Stomach (tissue), 9 donors: ENCODE data around the gene DENND4B. TPM values are rescaled to one million over a fixed set of nuclear protein-coding genes. Genes with fewer than 3 reads are reported as not detected.
A peak's percentile ranks its signal among the peaks of the same experiment; 100 is the strongest.

Experiments used
- DNase-seq, 2 donors: peaks; one replicate each; pipeline versions ENCODE4 v3.0.0 to v3.0.0-alpha.2; 2013 to 2019
- H3K27ac ChIP-seq, 5 donors: fragments of 200-600 bp in 4 of 5; sonication (generic) in 4 of 5; one replicate each; pipeline ENCODE4 v1.5.1; 2013 to 2019; ENCODE audit warnings: mild to moderate bottlenecking in 1 of 5, moderate library complexity in 1 of 5
- H3K27me3 ChIP-seq, 3 donors: fragments of 200-600 bp; sonication (generic); one replicate each; pipeline ENCODE4 v1.5.1; 2017 to 2019; ENCODE audit warnings: mixed run types in 1 of 3
- H3K36me3 ChIP-seq, 4 donors: fragments of 200-600 bp; sonication (generic); 1 replicate in 3 of 4; 2 replicates in 1 of 4; pipeline ENCODE4 v1.5.1; 2016 to 2019
- H3K4me1 ChIP-seq, 4 donors: fragments of 200-600 bp; sonication (generic); one replicate each; pipeline ENCODE4 v1.5.1; 2016 to 2019
- H3K4me3 ChIP-seq, 4 donors: fragments of 200-600 bp; sonication (generic) in 3 of 4; one replicate each; pipeline ENCODE4 v1.5.1; 2016 to 2019; ENCODE audit warnings: mild to moderate bottlenecking in 1 of 4
- H3K9me3 ChIP-seq, 4 donors: fragments of 200-600 bp; sonication (generic); one replicate each; pipeline ENCODE4 v1.5.1; 2016 to 2019
- EP300 ChIP-seq: sonication (generic); formaldehyde crosslinking; IDR thresholded peaks from one replicate; pipeline ENCODE4 v1.6.1; 2017; ENCODE audit warnings: antibody characterized with exemption
- POLR2A ChIP-seq, 4 donors: fragments of 450-650 bp; IDR thresholded peaks; one replicate each; pipeline ENCODE4 v1.6.1; 2016; ENCODE audit warnings: antibody characterized with exemption in 4 of 4, control low read depth in 2 of 4, mild to moderate bottlenecking in 1 of 4, moderate library complexity in 1 of 4
- POLR2AphosphoS5 ChIP-seq, 3 donors: sonication (generic); formaldehyde crosslinking; IDR thresholded peaks; one replicate each; pipeline ENCODE4 v1.6.1; 2016; ENCODE audit warnings: antibody characterized with exemption in 3 of 3
- WGBS, 5 donors: extraction: QIAGEN DNeasy Blood & Tissue Kit in 3 of 5; methylation state at CpG; one replicate each; pipeline versions ENCODE4 v1.1.5 to v1.1.7; 2013 to 2018; 5-methylcytosine and 5-hydroxymethylcytosine counted together
- intact Hi-C: fragments of 100-400 bp; cut with DNase I; formaldehyde crosslinking; loops from one replicate; pipeline ENCODE4 v1.15.1; 2023; ENCODE audit warnings: low total_unique reads
- polyA plus RNA-seq, 3 donors: library from polyadenylated mRNA; stranded (reverse); fragments of 200-250 nt; gene quantifications; one replicate each; pipeline ENCODE4 v1.2.3, GENCODE V29; 2013
- total RNA-seq, 5 donors: library from RNA; depleted of rRNA; stranded (reverse); fragments of >200 nt; gene quantifications; one replicate each; pipeline versions ENCODE4 v1.1.0 to v1.2.3, GENCODE V29; 2014 to 2016
- TF ChIP-seq, protein P1 (sequence below), 7 experiments: fragments of 450-650 bp in 4 of 7; fragments of 200-600 bp in 3 of 7; sonication (generic) in 3 of 7; IDR thresholded peaks; one replicate each; pipeline ENCODE4 v1.5.1; 2016 to 2019; ENCODE audit warnings: antibody characterized with exemption in 7 of 7, control low read depth in 2 of 7, mild to moderate bottlenecking in 1 of 7
- donor health status: healthy with polysubstance abuse.
- donor health status: Bipolar disorder and iron deficiency.
- donor health status: healthy.

The DENND4B gene
- total and polyA plus RNA-seq, 8 donors: 11.8 to 73.0 (median 25.9) TPM

GRCh38 chr1:153962088-153963029 lies 15.8 kb upstream of the DENND4B start:
- no peaks in the 10 kb centered on the region for H3K9me3 ChIP-seq
- TF ChIP-seq EP300: no peak
- TF ChIP-seq, protein P1, sequence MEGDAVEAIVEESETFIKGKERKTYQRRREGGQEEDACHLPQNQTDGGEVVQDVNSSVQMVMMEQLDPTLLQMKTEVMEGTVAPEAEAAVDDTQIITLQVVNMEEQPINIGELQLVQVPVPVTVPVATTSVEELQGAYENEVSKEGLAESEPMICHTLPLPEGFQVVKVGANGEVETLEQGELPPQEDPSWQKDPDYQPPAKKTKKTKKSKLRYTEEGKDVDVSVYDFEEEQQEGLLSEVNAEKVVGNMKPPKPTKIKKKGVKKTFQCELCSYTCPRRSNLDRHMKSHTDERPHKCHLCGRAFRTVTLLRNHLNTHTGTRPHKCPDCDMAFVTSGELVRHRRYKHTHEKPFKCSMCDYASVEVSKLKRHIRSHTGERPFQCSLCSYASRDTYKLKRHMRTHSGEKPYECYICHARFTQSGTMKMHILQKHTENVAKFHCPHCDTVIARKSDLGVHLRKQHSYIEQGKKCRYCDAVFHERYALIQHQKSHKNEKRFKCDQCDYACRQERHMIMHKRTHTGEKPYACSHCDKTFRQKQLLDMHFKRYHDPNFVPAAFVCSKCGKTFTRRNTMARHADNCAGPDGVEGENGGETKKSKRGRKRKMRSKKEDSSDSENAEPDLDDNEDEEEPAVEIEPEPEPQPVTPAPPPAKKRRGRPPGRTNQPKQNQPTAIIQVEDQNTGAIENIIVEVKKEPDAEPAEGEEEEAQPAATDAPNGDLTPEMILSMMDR (IDR thresholded peaks at IDR 0.05): no peak
- TF ChIP-seq POLR2A (IDR thresholded peaks at IDR 0.05): no peak
- peak in 2 of 3 donors; percentile 36 for TF ChIP-seq POLR2AphosphoS5 (IDR thresholded peaks at IDR 0.05)
- no peaks in the 10 kb centered on the region for H3K27me3 ChIP-seq
- H3K27ac ChIP-seq: peak overlapping the region; percentile 94 to 98 (median 97)
- intact Hi-C loops: no loop called here
- peaks cover 13 to 26% (median 18%) of the 10 kb centered on the region in 4 donors for H3K36me3 ChIP-seq
- H3K4me1 ChIP-seq: peaks cover 46 to 79% (median 69%) of the 10 kb centered on the region in 4 donors
- H3K4me3 ChIP-seq: peak overlapping the region; percentile 61 to 84 (median 72)
- 24 to 44% (median 31%) methylated on average over 15 to 16 of the region's 16 CpGs for WGBS, 5 donors
- peak; percentile 59 to 63 for DNase-seq

DNA sequence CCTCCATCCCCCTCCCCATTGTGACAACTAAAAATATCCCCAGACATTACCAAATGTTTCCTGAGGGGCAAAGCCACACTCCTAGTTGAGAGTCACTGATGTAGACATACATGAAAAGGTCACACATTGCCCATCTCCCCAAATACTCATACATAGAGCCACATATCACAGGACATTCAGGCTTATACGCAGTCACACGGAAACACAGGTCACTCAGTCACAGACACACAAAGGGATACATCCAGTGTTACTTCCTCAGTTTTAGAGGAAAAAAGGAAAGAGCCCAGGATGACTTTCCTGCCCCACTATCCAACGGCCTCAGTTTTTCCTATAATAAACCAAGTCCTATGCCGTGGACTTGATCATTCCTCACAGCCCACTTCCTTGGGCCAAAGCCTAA lies 14.9 kb upstream of the DENND4B start:
- intact Hi-C loops: no loop called here
- TF ChIP-seq POLR2A (IDR thresholded peaks at IDR 0.05) (no peak), POLR2AphosphoS5 (IDR thresholded peaks at IDR 0.05) (no peak), EP300 (no peak)
- TF ChIP-seq, protein P1 (IDR thresholded peaks at IDR 0.05): no peak
- H3K4me1 ChIP-seq: peaks cover 52 to 81% (median 74%) of the 10 kb centered on the region in 4 donors
- no peaks in the 10 kb centered on the region for H3K9me3 ChIP-seq
- 71 to 84% (median 80%) methylated on average over 4 of the region's 4 CpGs for WGBS, 5 donors
- peak overlapping the region; percentile 25 to 98 (median 97) for H3K27ac ChIP-seq
- peaks cover 13 to 26% (median 18%) of the 10 kb centered on the region in 4 donors for H3K36me3 ChIP-seq
- H3K27me3 ChIP-seq: no peaks in the 10 kb centered on the region
- DNase-seq: no peak
- peak overlapping the region in 2 of 4 donors; percentile 61 to 64 for H3K4me3 ChIP-seq

DNA sequence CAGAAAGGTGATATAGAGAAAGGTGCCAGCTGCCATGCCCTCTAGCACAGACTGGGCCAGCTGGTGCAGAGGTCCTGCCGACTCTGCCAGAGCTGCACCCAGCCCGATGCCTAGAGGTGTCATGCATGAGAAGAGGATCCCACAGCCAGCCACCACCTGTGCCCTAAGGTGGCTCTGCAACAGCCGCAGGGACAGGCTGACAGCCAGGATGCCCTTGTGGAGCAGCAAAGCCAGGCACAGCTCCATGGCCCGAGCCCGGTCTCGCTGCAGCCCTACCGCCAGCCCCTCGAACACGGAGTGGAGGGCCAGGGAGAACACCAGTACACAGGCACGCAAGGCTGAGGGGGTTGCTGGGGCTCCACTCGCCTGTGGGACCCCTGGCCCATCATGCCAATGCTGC lies 13.7 kb upstream of the DENND4B start:
- peaks cover 13 to 26% (median 18%) of the 10 kb centered on the region in 4 donors for H3K36me3 ChIP-seq
- no peak for DNase-seq
- peaks cover 55 to 81% (median 76%) of the 10 kb centered on the region in 4 donors for H3K4me1 ChIP-seq
- peak overlapping the region in 4 of 5 donors; percentile 13 to 98 (median 97) for H3K27ac ChIP-seq
- peak overlapping the region in 1 of 4 donors; percentile 11 for H3K4me3 ChIP-seq
- H3K9me3 ChIP-seq: no peaks in the 10 kb centered on the region
- 69 to 93% (median 91%) methylated on average over 2 to 11 of the region's 11 CpGs for WGBS, 5 donors
- intact Hi-C loops: no loop called here
- H3K27me3 ChIP-seq: no peaks in the 10 kb centered on the region
- TF ChIP-seq, protein P1 (IDR thresholded peaks at IDR 0.05): no peak
- TF ChIP-seq POLR2A (IDR thresholded peaks at IDR 0.05): no peak
- no peak for TF ChIP-seq POLR2AphosphoS5 (IDR thresholded peaks at IDR 0.05)
- no peak for TF ChIP-seq EP300

DNA sequence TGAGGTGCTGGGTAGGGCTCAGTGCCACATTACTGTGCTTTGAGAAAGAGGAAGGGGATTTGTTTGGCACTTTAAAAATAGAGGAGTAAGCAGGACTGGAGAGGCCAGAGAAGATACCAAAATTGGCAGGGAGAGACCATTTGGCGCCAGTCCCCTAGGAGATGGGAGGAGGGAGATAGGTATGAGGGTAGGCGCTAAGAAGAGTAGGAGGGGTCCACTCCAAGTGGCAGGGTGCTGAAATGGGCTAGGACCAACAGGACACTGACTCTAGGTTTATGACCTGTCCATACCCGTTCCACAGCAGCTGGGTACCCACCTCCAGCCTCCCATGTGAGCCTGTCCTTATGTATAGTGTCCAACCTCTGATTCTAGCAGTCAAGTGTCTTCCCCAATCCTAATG lies 12.9 kb upstream of the DENND4B start:
- peak overlapping the region in 1 of 4 donors; percentile 97 for H3K4me3 ChIP-seq

More for the DNA sequence above, 12.9 kb upstream of the DENND4B start:
- intact Hi-C loops: no loop called here
- Histone ChIP-seq H3K27me3 (no peaks in the 10 kb centered on the region), H3K36me3 (peaks cover 13 to 32% (median 23%) of the 10 kb centered on the region in 4 donors), H3K9me3 (no peaks in the 10 kb centered on the region), H3K27ac (peak overlapping the region; percentile 16 to 98 (median 97)), H3K4me1 (peaks cover 54 to 81% (median 77%) of the 10 kb centered on the region in 4 donors)
- WGBS, 5 donors: 46 to 82% (median 57%) methylated on average over 3 of the region's 3 CpGs
- TF ChIP-seq, protein P1 (IDR thresholded peaks at IDR 0.05): no peak
- TF ChIP-seq POLR2A (IDR thresholded peaks at IDR 0.05) (no peak), EP300 (no peak), POLR2AphosphoS5 (IDR thresholded peaks at IDR 0.05) (no peak)
- no peak for DNase-seq
